Smooth muscle cell (in vitro differentiated cells): ENCODE data around the gene LAPTM5. TPM values are rescaled to one million over a fixed set of nuclear protein-coding genes. Genes with fewer than 3 reads are reported as not detected.

Experiments
- DNase-seq: peaks from one replicate; lab custom pipeline; 2025; ENCODE audit not compliant: unreplicated experiment; lab: John Stamatoyannopoulos, UW
- H2AFZ ChIP-seq: fragments of 200-600 bp; sonication (generic); 2 replicates; pipeline ENCODE4 v1.6.0; 2016; ENCODE audit warnings: antibody characterized with exemption, low read depth, mild to moderate bottlenecking
- H3F3A ChIP-seq: fragments of 200-600 bp; sonication (generic); 2 replicates; pipeline ENCODE4 v1.6.0; 2017; ENCODE audit warnings: antibody characterized with exemption, low read depth
- H3K27ac ChIP-seq: fragments of 200-600 bp; sonication (generic); 2 replicates; pipeline ENCODE4 v1.5.1; 2016; ENCODE audit warnings: low read depth, mild to moderate bottlenecking
- H3K27me3 ChIP-seq: fragments of 200-600 bp; sonication (generic); 2 replicates; pipeline ENCODE4 v1.6.1; 2016; ENCODE audit warnings: low read depth, mild to moderate bottlenecking
- H3K36me3 ChIP-seq: fragments of 200-600 bp; sonication (generic); 2 replicates; pipeline ENCODE4 v1.5.1; 2016; ENCODE audit warnings: low read depth
- H3K4me1 ChIP-seq: fragments of 200-600 bp; sonication (generic); 2 replicates; pipeline ENCODE4 v1.5.1; 2016; ENCODE audit warnings: low read depth
- H3K4me2 ChIP-seq: fragments of 200-600 bp; sonication (generic); 2 replicates; pipeline ENCODE4 v1.6.0; 2016; ENCODE audit warnings: mild to moderate bottlenecking
- H3K4me3 ChIP-seq: fragments of 200-600 bp; sonication (generic); 2 replicates; pipeline ENCODE4 v1.5.1; 2016; ENCODE audit warnings: mild to moderate bottlenecking
- H3K79me2 ChIP-seq: fragments of 200-600 bp; sonication (generic); 2 replicates; pipeline ENCODE4 v1.6.0; 2016; ENCODE audit warnings: low read depth, mild to moderate bottlenecking
- H3K9ac ChIP-seq: fragments of 200-600 bp; sonication (generic); 2 replicates; pipeline ENCODE4 v1.6.0; 2016; ENCODE audit warnings: low read depth
- H3K9me3 ChIP-seq: fragments of 200-600 bp; sonication (generic); replicated peaks from 2 replicates; pipeline ENCODE4 v1.5.1; 2016; ENCODE audit warnings: low read depth
- H4K20me1 ChIP-seq: fragments of 200-600 bp; sonication (generic); 2 replicates; pipeline ENCODE4 v1.6.0; 2016; ENCODE audit warnings: low read depth
- WGBS: methylation state at CpG from one replicate; pipeline ENCODE4 v1.1.7; 2016; ENCODE audit warnings: low lambda C conversion rate; 5-methylcytosine and 5-hydroxymethylcytosine counted together
- polyA plus RNA-seq: library from polyadenylated mRNA; unstranded; fragments of >200 nt; fragmentation: Nextera tagmentation; extraction: Ambion mirVana; gene quantifications from 2 replicates; pipeline ENCODE4 v1.2.1, GENCODE V29; 2016
- total RNA-seq: library from RNA; depleted of rRNA; stranded (reverse); fragments of >200 nt; gene quantifications from 2 replicates; pipeline ENCODE4 v1.2.3, GENCODE V29; 2014
- TF ChIP-seq, protein P1 (sequence below): fragments of 200-600 bp; sonication (generic); IDR thresholded peaks from 2 replicates; pipeline ENCODE4 v1.5.1; 2017; ENCODE audit warnings: borderline replicate concordance, mild to moderate bottlenecking, antibody characterized with exemption; ENCODE audit not compliant: insufficient read depth, poor library complexity, severe bottlenecking

LAPTM5 gene
- total and polyA plus RNA-seq, 2 experiments from 2014 or later = 0.63 to 1.4 TPM

DNA sequence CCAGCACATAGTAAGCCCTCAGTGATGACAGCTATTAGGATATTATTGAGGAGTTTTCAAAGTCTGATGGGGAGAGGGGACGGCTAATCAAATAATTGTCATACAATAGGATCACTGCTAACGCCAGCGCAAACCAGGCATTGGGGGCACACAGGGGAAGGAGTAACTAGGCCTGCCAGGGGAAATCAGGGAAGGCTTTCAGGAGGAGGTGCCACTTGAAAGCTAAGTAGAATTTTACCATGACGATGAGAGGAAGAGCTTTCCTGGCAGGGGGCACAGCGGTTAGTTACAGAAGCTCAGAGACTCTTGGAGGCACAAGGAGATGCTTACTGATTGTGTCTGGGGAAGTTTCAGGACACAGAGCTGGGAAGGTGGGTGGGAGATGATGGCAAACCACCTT is 47.2 kb upstream of the LAPTM5 start:
- no peak overlapping the region for H3K27ac ChIP-seq
- no peak overlapping the region for H2AFZ ChIP-seq
- H3K9ac ChIP-seq = no peak overlapping the region
- no peaks in the 10 kb centered on the region for H3K36me3 ChIP-seq
- H3K4me3 ChIP-seq = no peak overlapping the region
- H3K4me2 ChIP-seq = no peak overlapping the region
- TF ChIP-seq, protein P1, sequence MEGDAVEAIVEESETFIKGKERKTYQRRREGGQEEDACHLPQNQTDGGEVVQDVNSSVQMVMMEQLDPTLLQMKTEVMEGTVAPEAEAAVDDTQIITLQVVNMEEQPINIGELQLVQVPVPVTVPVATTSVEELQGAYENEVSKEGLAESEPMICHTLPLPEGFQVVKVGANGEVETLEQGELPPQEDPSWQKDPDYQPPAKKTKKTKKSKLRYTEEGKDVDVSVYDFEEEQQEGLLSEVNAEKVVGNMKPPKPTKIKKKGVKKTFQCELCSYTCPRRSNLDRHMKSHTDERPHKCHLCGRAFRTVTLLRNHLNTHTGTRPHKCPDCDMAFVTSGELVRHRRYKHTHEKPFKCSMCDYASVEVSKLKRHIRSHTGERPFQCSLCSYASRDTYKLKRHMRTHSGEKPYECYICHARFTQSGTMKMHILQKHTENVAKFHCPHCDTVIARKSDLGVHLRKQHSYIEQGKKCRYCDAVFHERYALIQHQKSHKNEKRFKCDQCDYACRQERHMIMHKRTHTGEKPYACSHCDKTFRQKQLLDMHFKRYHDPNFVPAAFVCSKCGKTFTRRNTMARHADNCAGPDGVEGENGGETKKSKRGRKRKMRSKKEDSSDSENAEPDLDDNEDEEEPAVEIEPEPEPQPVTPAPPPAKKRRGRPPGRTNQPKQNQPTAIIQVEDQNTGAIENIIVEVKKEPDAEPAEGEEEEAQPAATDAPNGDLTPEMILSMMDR = no peak
- 74% methylated on average over 5 of the region's 5 CpGs for WGBS
- H3F3A ChIP-seq = peaks cover 9% of the 10 kb centered on the region
- no peaks in the 10 kb centered on the region for H3K27me3 ChIP-seq
- no peaks in the 10 kb centered on the region for H3K79me2 ChIP-seq
- H3K4me1 ChIP-seq = peaks cover 9% of the 10 kb centered on the region
- no peaks in the 10 kb centered on the region for H4K20me1 ChIP-seq
- no peak for DNase-seq
- H3K9me3 ChIP-seq = no peaks in the 10 kb centered on the region

DNA sequence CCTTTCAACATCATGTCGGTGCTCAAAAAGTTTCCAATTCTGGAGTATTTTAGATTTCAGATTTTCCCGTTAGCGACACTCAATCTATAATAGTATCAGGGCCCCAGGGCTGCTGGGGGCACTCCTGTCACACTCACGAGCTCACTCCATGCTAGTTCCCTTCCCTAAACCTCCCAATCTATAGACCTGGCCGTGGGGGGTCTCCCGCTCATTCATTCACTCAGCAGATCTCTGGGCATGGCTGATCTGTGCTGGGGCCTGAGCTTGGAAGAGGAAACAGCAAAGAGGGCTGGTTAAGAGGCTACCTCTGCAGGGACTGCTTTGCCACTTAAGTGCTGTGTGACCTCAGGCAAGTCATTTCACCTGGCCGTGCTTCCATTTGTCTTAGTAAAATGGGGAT is 46.8 kb upstream of the LAPTM5 start:
- Histone ChIP-seq H3K4me3 (no peak overlapping the region), H3F3A (peaks cover 7% of the 10 kb centered on the region), H3K4me2 (no peak overlapping the region), H3K27me3 (no peaks in the 10 kb centered on the region), H3K9me3 (no peaks in the 10 kb centered on the region), H3K79me2 (no peaks in the 10 kb centered on the region), H3K9ac (no peak overlapping the region), H3K27ac (no peak overlapping the region), H2AFZ (no peak overlapping the region), H3K4me1 (peaks cover 4% of the 10 kb centered on the region), H4K20me1 (no peaks in the 10 kb centered on the region), H3K36me3 (no peaks in the 10 kb centered on the region)
- DNase-seq = no peak
- WGBS = 87% methylated on average over 7 of the region's 7 CpGs
- TF ChIP-seq, protein P1 = no peak

DNA sequence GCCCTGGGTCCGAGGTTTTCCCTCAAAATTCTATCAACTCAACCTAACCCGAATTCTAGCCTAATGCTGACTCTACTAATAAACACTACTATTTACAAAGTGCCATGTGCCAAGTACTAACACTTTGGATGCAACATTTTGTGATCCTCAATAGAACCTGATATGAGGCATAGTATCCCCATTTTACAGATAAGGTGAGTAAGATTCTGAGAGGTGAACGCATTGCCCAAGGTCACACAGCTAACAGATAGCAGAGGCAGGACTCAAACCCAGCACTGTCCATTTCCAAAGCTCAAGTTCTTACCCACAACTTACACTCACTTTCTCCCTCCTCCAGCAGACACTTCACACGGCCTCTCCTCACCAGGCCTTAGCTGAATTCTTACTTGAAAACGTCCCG is 46.0 kb upstream of the LAPTM5 start:
- no peak overlapping the region for H3K4me3 ChIP-seq
- no peaks in the 10 kb centered on the region for H3K9me3 ChIP-seq
- no peaks in the 10 kb centered on the region for H4K20me1 ChIP-seq
- no peaks in the 10 kb centered on the region for H3K79me2 ChIP-seq
- H3F3A ChIP-seq = peaks cover 3% of the 10 kb centered on the region
- H3K4me1 ChIP-seq = no peaks in the 10 kb centered on the region
- no peak overlapping the region for H3K9ac ChIP-seq
- 87% methylated on average over 6 of the region's 6 CpGs for WGBS
- H3K36me3 ChIP-seq = no peaks in the 10 kb centered on the region
- TF ChIP-seq, protein P1 = no peak
- H3K27me3 ChIP-seq = no peaks in the 10 kb centered on the region
- no peak overlapping the region for H3K4me2 ChIP-seq
- H3K27ac ChIP-seq = no peak overlapping the region
- no peak for DNase-seq
- H2AFZ ChIP-seq = no peak overlapping the region

DNA sequence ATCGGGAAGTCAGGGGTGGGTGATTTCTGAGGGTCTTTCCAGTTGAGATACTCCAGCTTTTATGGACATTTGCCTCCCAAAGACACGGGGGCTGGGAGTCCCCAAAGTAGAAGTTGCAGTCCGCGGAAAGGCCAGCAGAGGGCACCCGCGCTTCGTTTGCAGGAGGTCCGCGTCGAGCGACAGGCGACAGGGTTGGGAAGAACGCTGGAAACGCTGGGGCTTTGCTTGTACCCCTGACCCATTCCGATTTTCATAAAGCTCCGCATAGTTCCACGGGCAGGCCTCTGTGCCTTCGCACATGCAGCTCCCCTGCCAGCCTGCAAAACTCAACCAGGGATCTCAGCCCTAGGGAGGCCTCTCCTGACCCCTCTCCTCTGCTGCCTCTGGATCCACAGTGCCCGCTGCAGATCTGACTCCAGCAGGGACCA is 44.2 kb upstream of the LAPTM5 start:
- H4K20me1 ChIP-seq = no peaks in the 10 kb centered on the region
- peaks cover 3% of the 10 kb centered on the region for H3F3A ChIP-seq
- peak overlapping the region; percentile 76 for H3K4me2 ChIP-seq
- no peak overlapping the region for H2AFZ ChIP-seq
- H3K79me2 ChIP-seq = no peaks in the 10 kb centered on the region
- no peak overlapping the region for H3K9ac ChIP-seq
- TF ChIP-seq, protein P1 = peak; percentile 97
- H3K4me1 ChIP-seq = no peaks in the 10 kb centered on the region
- H3K27ac ChIP-seq = no peak overlapping the region
- WGBS = 5% methylated on average over 19 of the region's 19 CpGs
- peak; percentile 73 for DNase-seq
- H3K9me3 ChIP-seq = no peaks in the 10 kb centered on the region
- H3K36me3 ChIP-seq = no peaks in the 10 kb centered on the region
- H3K4me3 ChIP-seq = no peak overlapping the region
- no peaks in the 10 kb centered on the region for H3K27me3 ChIP-seq
